ENCODE measurements around the gene AEBP2. TPM values are rescaled to one million over a fixed set of nuclear protein-coding genes. Genes with fewer than 3 reads are reported as not detected.
"Not testable (repeated sequence)": the region's sequence is repeated elsewhere in the genome, so short reads cannot be mapped to it uniquely, and the experiment has no call there.

Gene AEBP2
- 10 to 100 TPM; 44.7 to 45.0 TPM for total RNA-seq

GRCh38 chr12:19439059-19440018 lies at the start of gene AEBP2:
Gene AEBP2, plus strand, starts transcription at chr12:19439492. Its CDS starts 208 bp downstream, at chr12:19439700.
- DNase-seq, result peak; percentile 93
- peaks cover 37% of the 10 kb centered on the region for H3K4me1 Mint-ChIP-seq (ENCODE audit: low read depth)
- ChIA-PET POLR2A (interaction anchor here (1.1 to 1.2 kb wide), 2 partner anchors 44 to 57 kb away, joined by 4 to 5 read pairs; no protein-coding TSS in a partner anchor), CTCF (no interaction called here)
- peak within 1 kb of the TSS; percentile 95 for H3K27ac Mint-ChIP-seq
- peaks cover 2% of the 10 kb centered on the region for H3K9me3 Mint-ChIP-seq
- H3K4me3 Mint-ChIP-seq, result peak within 1 kb of the TSS; percentile 99
- peaks cover 15% of the 10 kb centered on the region for H3K36me3 Mint-ChIP-seq
- H3K27me3 Mint-ChIP-seq, result no peaks in the 10 kb centered on the region
- intact Hi-C loops (cut with micrococcal nuclease), result loop anchor here (1.0 to 2.0 kb wide), 3 partner anchors 7 to 57 kb away; no protein-coding TSS in a partner anchor

- no peak for DNase-seq
- H3K36me3 Mint-ChIP-seq, result no peaks in the 10 kb centered on the region
- no peak overlapping the region for H3K4me3 Mint-ChIP-seq
- POLR2A ChIA-PET, result no interaction called here
- intact Hi-C loops (cut with micrococcal nuclease), result no loop called here
- H3K4me1 Mint-ChIP-seq (ENCODE audit: low read depth), result no peaks in the 10 kb centered on the region
- no peak overlapping the region for H3K27ac Mint-ChIP-seq
- H3K9me3 Mint-ChIP-seq, result no peaks in the 10 kb centered on the region
- CTCF ChIA-PET, result interaction anchor here (0.7 kb wide), 1 partner anchor 1169 kb away, joined by 3 read pairs; no protein-coding TSS in a partner anchor
- H3K27me3 Mint-ChIP-seq, result no peaks in the 10 kb centered on the region
These were observed 49.2 kb upstream of the AEBP2 start for GRCh38 chr12:19390051-19390598.

GRCh38 chr12:19392644-19393043 lies 46.6 kb upstream of the AEBP2 start:
- H3K27me3 Mint-ChIP-seq; intact Hi-C loops (cut with micrococcal nuclease); H3K4me1 Mint-ChIP-seq (ENCODE audit: low read depth); POLR2A ChIA-PET; H3K27ac Mint-ChIP-seq; H3K4me3 Mint-ChIP-seq; DNase-seq; H3K9me3 Mint-ChIP-seq; CTCF ChIA-PET; H3K36me3 Mint-ChIP-seq: not testable (repeated sequence)

GRCh38 chr12:19394385-19394784 lies 44.9 kb upstream of the AEBP2 start:
- Mint-ChIP-seq H3K36me3 (no peaks in the 10 kb centered on the region), H3K27me3 (no peaks in the 10 kb centered on the region), H3K27ac (no peak overlapping the region), H3K4me3 (no peak overlapping the region), H3K4me1 (ENCODE audit: low read depth) (no peaks in the 10 kb centered on the region), H3K9me3 (no peaks in the 10 kb centered on the region)
- CTCF ChIA-PET, result no interaction called here
- no peak for DNase-seq
- POLR2A ChIA-PET, result no interaction called here
- intact Hi-C loops (cut with micrococcal nuclease), result no loop called here

- intact Hi-C loops (cut with micrococcal nuclease), result no loop called here
- ChIA-PET POLR2A (no interaction called here), CTCF (no interaction called here)
- DNase-seq, result no peak
- no peaks in the 10 kb centered on the region for H3K27me3 Mint-ChIP-seq
- no peaks in the 10 kb centered on the region for H3K36me3 Mint-ChIP-seq
- no peaks in the 10 kb centered on the region for H3K9me3 Mint-ChIP-seq
- no peak overlapping the region for H3K4me3 Mint-ChIP-seq
- H3K4me1 Mint-ChIP-seq (ENCODE audit: low read depth), result no peaks in the 10 kb centered on the region
- no peak overlapping the region for H3K27ac Mint-ChIP-seq
These were observed 41.8 kb upstream of the AEBP2 start for GRCh38 chr12:19397534-19397933.

GRCh38 chr12:19398376-19399363 lies 40.6 kb upstream of the AEBP2 start:
- Mint-ChIP-seq H3K4me1 (ENCODE audit: low read depth) (no peaks in the 10 kb centered on the region), H3K27ac (no peak overlapping the region), H3K4me3 (no peak overlapping the region), H3K27me3 (no peaks in the 10 kb centered on the region), H3K9me3 (no peaks in the 10 kb centered on the region), H3K36me3 (no peaks in the 10 kb centered on the region)
- intact Hi-C loops (cut with micrococcal nuclease), result no loop called here
- CTCF ChIA-PET, result no interaction called here
- POLR2A ChIA-PET, result no interaction called here
- no peak for DNase-seq

GRCh38 chr12:19400649-19401285 lies 38.5 kb upstream of the AEBP2 start:
- POLR2A ChIA-PET; H3K4me3 Mint-ChIP-seq; H3K9me3 Mint-ChIP-seq; H3K36me3 Mint-ChIP-seq; H3K4me1 Mint-ChIP-seq (ENCODE audit: low read depth); DNase-seq; intact Hi-C loops (cut with micrococcal nuclease); H3K27me3 Mint-ChIP-seq; CTCF ChIA-PET; H3K27ac Mint-ChIP-seq: not testable (repeated sequence)

GRCh38 chr12:19402211-19402610 lies 37.1 kb upstream of the AEBP2 start:
- Mint-ChIP-seq H3K27me3 (no peaks in the 10 kb centered on the region), H3K36me3 (peaks cover 3% of the 10 kb centered on the region), H3K4me3 (no peak overlapping the region), H3K27ac (no peak overlapping the region), H3K4me1 (ENCODE audit: low read depth) (peaks cover 6% of the 10 kb centered on the region), H3K9me3 (peaks cover 5% of the 10 kb centered on the region)
- ChIA-PET CTCF (no interaction called here), POLR2A (no interaction called here)
- DNase-seq, result no peak
- intact Hi-C loops (cut with micrococcal nuclease), result no loop called here

GRCh38 chr12:19402743-19403431 lies 36.4 kb upstream of the AEBP2 start:
- no peak for DNase-seq
- Mint-ChIP-seq H3K4me1 (ENCODE audit: low read depth) (peaks cover 6% of the 10 kb centered on the region), H3K27ac (no peak overlapping the region), H3K36me3 (peaks cover 3% of the 10 kb centered on the region), H3K9me3 (peaks cover 5% of the 10 kb centered on the region), H3K4me3 (no peak overlapping the region), H3K27me3 (no peaks in the 10 kb centered on the region)
- intact Hi-C loops (cut with micrococcal nuclease), result no loop called here
- ChIA-PET CTCF (no interaction called here), POLR2A (no interaction called here)

GRCh38 chr12:19404242-19404880 lies 34.9 kb upstream of the AEBP2 start:
- peaks cover 3% of the 10 kb centered on the region for H3K36me3 Mint-ChIP-seq
- H3K4me1 Mint-ChIP-seq (ENCODE audit: low read depth), result peaks cover 6% of the 10 kb centered on the region
- H3K4me3 Mint-ChIP-seq, result no peak overlapping the region
- ChIA-PET POLR2A (no interaction called here), CTCF (no interaction called here)
- H3K27me3 Mint-ChIP-seq, result no peaks in the 10 kb centered on the region
- DNase-seq, result no peak
- H3K9me3 Mint-ChIP-seq, result peaks cover 5% of the 10 kb centered on the region
- peak overlapping the region; percentile 2 for H3K27ac Mint-ChIP-seq
- intact Hi-C loops (cut with micrococcal nuclease), result no loop called here

- H3K27me3 Mint-ChIP-seq, result no peaks in the 10 kb centered on the region
- CTCF ChIA-PET, result no interaction called here
- no peak for DNase-seq
These were observed 29.9 kb upstream of the AEBP2 start for GRCh38 chr12:19409376-19409775.

More at GRCh38 chr12:19409376-19409775, 29.9 kb upstream of the AEBP2 start:
- Mint-ChIP-seq H3K36me3 (no peaks in the 10 kb centered on the region), H3K4me1 (ENCODE audit: low read depth) (peaks cover 3% of the 10 kb centered on the region), H3K9me3 (no peaks in the 10 kb centered on the region), H3K4me3 (no peak overlapping the region), H3K27ac (no peak overlapping the region)
- intact Hi-C loops (cut with micrococcal nuclease), result no loop called here
- POLR2A ChIA-PET, result no interaction called here
